Measurements from ENCODE around the gene ZCRB1.

The ZCRB1 gene

GRCh38 chr12:42277396-42278127 is 48.3 kb downstream of the ZCRB1 start:
- DNase-seq = no peak

DNA sequence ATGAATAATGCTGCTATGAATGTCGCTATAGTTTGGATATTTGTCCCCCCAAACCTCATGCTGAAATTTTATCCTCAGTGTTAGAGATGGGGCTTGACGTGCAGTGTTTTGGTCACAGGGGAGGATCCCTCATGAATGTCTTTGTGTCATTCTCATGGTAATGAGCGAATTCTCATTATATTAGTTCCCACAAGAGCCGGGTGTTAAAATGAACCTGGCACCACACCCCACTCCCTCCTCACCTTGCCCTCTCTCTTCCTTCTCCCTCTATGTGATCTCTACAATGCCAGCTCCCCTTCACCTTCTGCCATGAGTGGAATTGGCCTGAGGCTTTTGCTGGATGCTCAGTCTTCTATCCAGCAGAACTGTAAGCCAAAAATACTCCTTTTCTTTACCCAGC is 50.4 kb downstream of the ZCRB1 start:
- DNase-seq = no peak

GRCh38 chr12:42273706-42274105 is 52.2 kb downstream of the ZCRB1 start:
- DNase-seq = no peak

- no peak for DNase-seq
Measured at GRCh38 chr12:42270596-42270995, 55.3 kb downstream of the ZCRB1 start.

DNA sequence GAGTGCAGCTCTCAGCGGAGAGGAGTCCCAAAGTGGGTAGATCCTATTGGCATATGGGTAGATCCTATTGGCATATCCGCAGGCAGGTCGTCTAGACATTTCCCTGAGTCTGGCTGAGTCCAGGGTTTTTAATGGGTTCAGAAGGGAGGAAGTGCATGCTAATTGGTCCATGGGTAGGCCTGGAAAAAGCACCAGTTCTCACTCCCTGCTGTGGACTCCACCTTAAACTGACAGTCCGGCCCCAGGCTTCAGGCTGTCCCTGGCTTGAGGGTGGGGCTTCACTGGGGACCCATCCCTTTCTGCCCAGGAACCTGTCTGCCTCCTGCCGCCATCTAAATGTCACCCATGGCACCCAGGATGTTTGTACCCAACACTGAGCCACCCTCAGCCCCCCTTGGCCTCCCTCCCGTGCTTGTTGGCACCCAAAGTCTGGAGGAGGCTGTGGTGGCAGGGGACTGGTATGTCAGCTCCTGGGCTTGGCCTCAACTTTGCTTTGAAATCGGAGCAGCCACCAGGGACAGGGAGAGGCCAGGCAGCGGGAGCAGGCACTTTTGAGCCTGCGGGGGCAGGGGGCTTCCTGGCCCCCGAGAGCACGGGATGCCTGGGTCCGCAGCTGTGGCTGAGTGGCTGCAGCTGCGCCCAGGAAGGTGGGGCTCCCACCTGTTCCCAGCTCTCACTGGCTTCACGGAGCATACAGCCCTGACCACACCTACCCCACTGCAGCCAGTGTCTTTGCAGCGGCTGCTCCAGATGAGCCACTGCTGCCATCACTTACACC is 58.3 kb downstream of the ZCRB1 start:
- DNase-seq = no peak

- no peak for DNase-seq
Measured at GRCh38 chr12:42266579-42267230, 59.2 kb downstream of the ZCRB1 start.

GRCh38 chr12:42262271-42262670 is 63.6 kb downstream of the ZCRB1 start:
- no peak for DNase-seq

Measured in activated CD4-positive, alpha-beta T cell treated with anti-CD3 and anti-CD28 coated beads, Interleukin-2, amount 50 U/mL, for 48 hours (primary cell).